ENCODE measurements around the gene MTG1.

The MTG1 gene

DNA sequence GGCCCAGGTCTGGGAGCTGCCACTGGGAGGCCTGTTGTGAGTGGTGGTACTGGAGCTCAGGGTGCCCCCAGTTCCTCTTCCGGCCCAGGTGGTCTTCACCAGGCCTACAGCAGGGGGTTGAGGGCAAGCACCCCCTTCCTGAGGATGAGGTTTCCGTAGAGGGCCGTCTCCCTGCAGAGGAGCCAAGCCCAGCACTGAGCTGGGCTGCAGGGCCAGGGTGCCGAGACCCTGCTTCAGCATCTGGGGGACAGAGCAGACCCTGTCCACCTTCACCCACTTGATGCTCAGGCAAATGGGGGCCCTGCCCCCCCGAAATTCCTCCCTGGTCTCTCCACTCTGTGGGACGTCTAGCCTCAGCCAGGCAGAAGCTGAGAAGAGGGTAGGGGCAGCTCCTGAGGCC is 38.7 kb upstream of the MTG1 start:
- POLR2A ChIA-PET = no interaction called here
- no peak overlapping the region for H3K27ac ChIP-seq (ENCODE audit: insufficient read depth in 1 of 2, low read depth in 1 of 2, low read length in 2 of 2, poor library complexity in 1 of 2, severe bottlenecking in 2 of 2)
- H3K4me1 ChIP-seq (ENCODE audit: control extremely low read depth in 1 of 4, control insufficient read depth in 4 of 4, insufficient read depth in 4 of 4, low read length in 3 of 4) = peaks cover 0 to 14% (median 12%) of the 10 kb centered on the region in 4 experiments
- 93% methylated on average over 6 of the region's 6 CpGs for WGBS (ENCODE audit: insufficient coverage)
- no peaks in the 10 kb centered on the region for H3K9me3 ChIP-seq (ENCODE audit: control extremely low read depth in 1 of 5, control insufficient read depth in 4 of 5, insufficient read depth in 2 of 5, low read depth in 1 of 5, low read length in 4 of 5)
- no peak overlapping the region for H3K4me3 ChIP-seq (ENCODE audit: control insufficient read depth in 1 of 7, extremely low read depth in 1 of 7, insufficient read depth in 4 of 7, low read depth in 2 of 7, low read length in 6 of 7)
- DNase-seq = no peak
- CTCF ChIA-PET = interaction anchor here (0.8 to 1.8 kb wide), 4 partner anchors 10 to 68 kb away, joined by 3 to 4 read pairs (median 3); no protein-coding TSS in a partner anchor
- H3K36me3 ChIP-seq (ENCODE audit: control insufficient read depth in 4 of 4, insufficient read depth in 4 of 4, low read length in 3 of 4) = no peaks in the 10 kb centered on the region
- peaks cover 0 to 7% (median 2%) of the 10 kb centered on the region in 5 experiments for H3K27me3 ChIP-seq (replicated peaks in 2 of 5; ENCODE audit: control insufficient read depth in 4 of 5, insufficient read depth in 5 of 5, low read length in 4 of 5)

DNA sequence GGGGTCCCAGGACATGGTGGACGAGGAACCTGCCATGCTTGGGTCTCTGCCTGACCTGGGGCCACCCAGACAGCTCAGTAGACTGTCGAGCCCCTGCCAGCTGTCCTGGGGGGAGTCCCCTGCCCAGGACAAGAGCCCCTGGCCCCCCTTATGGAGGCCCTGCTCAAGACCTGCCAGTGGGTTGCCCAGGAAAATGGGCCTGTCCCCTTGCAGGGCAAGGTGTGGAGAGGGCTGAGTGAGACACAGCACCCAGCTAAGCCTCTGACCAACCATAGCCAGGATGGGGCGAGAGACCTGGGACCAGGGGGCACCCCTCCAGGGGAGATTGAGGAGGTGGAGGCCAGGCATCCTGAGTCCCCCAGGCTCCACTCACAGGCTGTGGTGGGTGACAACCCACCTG is 38.0 kb upstream of the MTG1 start:
- Histone ChIP-seq H3K27me3 (replicated peaks in 2 of 5; ENCODE audit: control insufficient read depth in 4 of 5, insufficient read depth in 5 of 5, low read length in 4 of 5) (peaks cover 0 to 2% (median 0%) of the 10 kb centered on the region in 5 experiments), H3K4me1 (ENCODE audit: control extremely low read depth in 1 of 4, control insufficient read depth in 4 of 4, insufficient read depth in 4 of 4, low read length in 3 of 4) (peaks cover 0 to 14% (median 12%) of the 10 kb centered on the region in 4 experiments), H3K4me3 (ENCODE audit: control insufficient read depth in 1 of 7, extremely low read depth in 1 of 7, insufficient read depth in 4 of 7, low read depth in 2 of 7, low read length in 6 of 7) (no peak overlapping the region), H3K9me3 (ENCODE audit: control extremely low read depth in 1 of 5, control insufficient read depth in 4 of 5, insufficient read depth in 2 of 5, low read depth in 1 of 5, low read length in 4 of 5) (no peaks in the 10 kb centered on the region), H3K36me3 (ENCODE audit: control insufficient read depth in 4 of 4, insufficient read depth in 4 of 4, low read length in 3 of 4) (no peaks in the 10 kb centered on the region), H3K27ac (ENCODE audit: insufficient read depth in 1 of 2, low read depth in 1 of 2, low read length in 2 of 2, poor library complexity in 1 of 2, severe bottlenecking in 2 of 2) (no peak overlapping the region)
- 100% methylated on average over 1 of the region's 3 CpGs for WGBS (ENCODE audit: insufficient coverage)
- no peak for DNase-seq
- CTCF ChIA-PET = interaction anchor here (0.7 to 1.8 kb wide), 4 partner anchors 21 to 40 kb away, joined by 3 to 4 read pairs (median 4); no protein-coding TSS in a partner anchor
- POLR2A ChIA-PET = no interaction called here

DNA sequence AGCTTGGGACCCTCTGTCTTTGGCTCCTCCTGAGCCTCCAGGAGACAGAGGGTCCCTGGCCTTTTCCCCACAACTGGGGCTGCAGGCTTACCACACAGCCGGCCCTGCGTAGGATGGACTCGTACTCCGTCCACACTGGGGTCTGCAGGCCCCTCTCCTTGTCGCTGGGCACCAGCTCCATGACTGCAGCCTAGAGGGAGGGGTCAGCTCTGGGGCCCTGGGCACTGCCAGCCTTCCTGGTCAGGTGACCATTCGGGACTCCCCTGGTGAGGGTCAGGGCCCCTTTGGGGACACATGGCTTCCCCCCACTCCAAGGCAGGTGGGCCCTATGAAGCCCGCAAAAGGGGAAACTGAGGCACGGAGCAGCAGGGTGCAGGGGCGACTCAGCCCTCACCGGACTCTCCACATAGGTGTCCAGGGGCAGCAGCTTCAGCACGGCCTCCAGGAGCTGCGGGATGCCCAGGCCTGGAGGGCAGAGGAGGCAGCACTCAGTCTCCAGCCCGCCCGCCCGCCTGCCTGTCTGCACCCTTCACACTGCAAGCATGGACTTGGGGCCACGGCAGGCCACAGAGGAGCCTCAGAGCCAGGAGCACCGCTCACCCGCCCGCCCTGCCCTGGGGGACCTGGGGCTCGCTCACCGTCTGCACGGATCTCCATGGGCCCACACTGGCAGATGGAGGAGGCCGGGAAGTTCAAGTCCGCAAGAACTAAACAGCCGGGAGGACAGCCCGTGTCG is 37.2 kb upstream of the MTG1 start:
- H3K27me3 ChIP-seq (replicated peaks in 2 of 5; ENCODE audit: control insufficient read depth in 4 of 5, insufficient read depth in 5 of 5, low read length in 4 of 5) = no peaks in the 10 kb centered on the region
- H3K36me3 ChIP-seq (ENCODE audit: control insufficient read depth in 4 of 4, insufficient read depth in 4 of 4, low read length in 3 of 4) = no peaks in the 10 kb centered on the region
- peaks cover 0 to 14% (median 12%) of the 10 kb centered on the region in 4 experiments for H3K4me1 ChIP-seq (ENCODE audit: control extremely low read depth in 1 of 4, control insufficient read depth in 4 of 4, insufficient read depth in 4 of 4, low read length in 3 of 4)
- ChIA-PET POLR2A (interaction anchor here (1.0 kb wide), 1 partner anchor 20 kb away, joined by 6 read pairs; the partner anchor contains the start of gene CALY), CTCF (interaction anchor here (0.7 to 1.8 kb wide), 5 partner anchors 12 to 41 kb away, joined by 3 to 4 read pairs (median 3); no protein-coding TSS in a partner anchor)
- no peak overlapping the region for H3K27ac ChIP-seq (ENCODE audit: insufficient read depth in 1 of 2, low read depth in 1 of 2, low read length in 2 of 2, poor library complexity in 1 of 2, severe bottlenecking in 2 of 2)
- peak overlapping the region; percentile 39 to 74 (median 67) for H3K4me3 ChIP-seq (ENCODE audit: control insufficient read depth in 1 of 7, extremely low read depth in 1 of 7, insufficient read depth in 4 of 7, low read depth in 2 of 7, low read length in 6 of 7)
- DNase-seq = no peak
- no peaks in the 10 kb centered on the region for H3K9me3 ChIP-seq (ENCODE audit: control extremely low read depth in 1 of 5, control insufficient read depth in 4 of 5, insufficient read depth in 2 of 5, low read depth in 1 of 5, low read length in 4 of 5)
- 43% methylated on average over 20 of the region's 27 CpGs for WGBS (ENCODE audit: insufficient coverage)

DNA sequence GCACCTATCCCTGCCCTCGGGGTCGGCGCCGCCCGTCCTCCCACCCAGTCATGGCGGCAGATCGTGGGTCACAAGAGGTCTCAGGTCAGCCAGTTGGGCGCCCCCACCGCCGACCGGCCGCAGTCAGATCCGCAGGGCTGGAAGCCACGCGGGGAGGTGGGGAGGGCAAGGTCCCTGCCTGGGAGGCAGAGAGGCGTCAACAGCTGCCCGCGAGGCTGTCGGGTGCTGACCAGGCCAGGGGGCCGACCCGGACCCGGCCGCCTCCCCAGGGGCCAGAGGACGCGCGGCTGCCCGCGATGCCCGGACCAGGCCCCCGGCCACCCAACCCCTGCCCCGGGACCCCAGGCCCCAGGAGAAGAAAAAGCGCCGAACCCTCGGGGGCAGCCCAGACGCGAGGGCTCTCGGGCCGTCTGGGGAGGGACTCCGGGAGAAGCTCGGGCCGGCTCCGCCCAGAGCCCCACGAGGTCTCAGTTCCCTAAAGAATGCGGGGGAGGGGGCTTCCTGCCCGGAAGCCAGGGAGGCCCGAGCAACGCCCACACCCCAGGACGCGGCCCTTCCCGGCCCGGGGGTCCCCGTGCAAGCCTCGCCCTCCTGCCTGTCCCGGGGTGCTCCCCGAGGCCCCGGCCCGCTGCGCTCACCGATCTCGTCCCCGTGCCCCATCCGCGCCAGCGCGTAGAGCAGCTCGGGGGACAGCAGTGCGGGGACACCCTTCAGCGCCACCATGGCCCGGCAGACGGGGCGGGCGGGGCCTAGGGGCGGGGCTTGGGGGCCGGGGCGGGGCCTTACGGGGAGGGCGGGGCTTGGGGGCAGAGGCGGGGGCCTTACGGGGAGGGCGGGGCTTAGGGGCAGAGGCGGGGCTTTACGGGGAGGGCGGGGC is 36.4 kb upstream of the MTG1 start, which contains the start of gene FUOM:
FUOM (minus strand) TSS at position 735 of the 877 bp plus-strand sequence; CDS start at position 723, 12 bp downstream.
- POLR2A ChIA-PET = interaction anchor here (1.0 kb wide), 1 partner anchor 21 kb away, joined by 6 read pairs; the partner anchor contains the start of gene CALY
- under 1% methylated on average over 56 of the region's 83 CpGs for WGBS (ENCODE audit: insufficient coverage)
- Histone ChIP-seq H3K9me3 (ENCODE audit: control extremely low read depth in 1 of 5, control insufficient read depth in 4 of 5, insufficient read depth in 2 of 5, low read depth in 1 of 5, low read length in 4 of 5) (no peaks in the 10 kb centered on the region), H3K27me3 (replicated peaks in 2 of 5; ENCODE audit: control insufficient read depth in 4 of 5, insufficient read depth in 5 of 5, low read length in 4 of 5) (no peaks in the 10 kb centered on the region), H3K36me3 (ENCODE audit: control insufficient read depth in 4 of 4, insufficient read depth in 4 of 4, low read length in 3 of 4) (peaks cover 0 to 7% (median 3%) of the 10 kb centered on the region in 4 experiments), H3K4me3 (ENCODE audit: control insufficient read depth in 1 of 7, extremely low read depth in 1 of 7, insufficient read depth in 4 of 7, low read depth in 2 of 7, low read length in 6 of 7) (peak within 1 kb of the TSS; percentile 39 to 74 (median 67)), H3K4me1 (ENCODE audit: control extremely low read depth in 1 of 4, control insufficient read depth in 4 of 4, insufficient read depth in 4 of 4, low read length in 3 of 4) (peaks cover 0 to 14% (median 12%) of the 10 kb centered on the region in 4 experiments), H3K27ac (ENCODE audit: insufficient read depth in 1 of 2, low read depth in 1 of 2, low read length in 2 of 2, poor library complexity in 1 of 2, severe bottlenecking in 2 of 2) (no peak within 1 kb of the TSS)
- CTCF ChIA-PET = interaction anchor here (1.2 to 1.8 kb wide), 4 partner anchors 13 to 28 kb away, joined by 3 to 4 read pairs (median 4); no protein-coding TSS in a partner anchor
- peak; percentile 72 to 87 (median 83) for DNase-seq

DNA sequence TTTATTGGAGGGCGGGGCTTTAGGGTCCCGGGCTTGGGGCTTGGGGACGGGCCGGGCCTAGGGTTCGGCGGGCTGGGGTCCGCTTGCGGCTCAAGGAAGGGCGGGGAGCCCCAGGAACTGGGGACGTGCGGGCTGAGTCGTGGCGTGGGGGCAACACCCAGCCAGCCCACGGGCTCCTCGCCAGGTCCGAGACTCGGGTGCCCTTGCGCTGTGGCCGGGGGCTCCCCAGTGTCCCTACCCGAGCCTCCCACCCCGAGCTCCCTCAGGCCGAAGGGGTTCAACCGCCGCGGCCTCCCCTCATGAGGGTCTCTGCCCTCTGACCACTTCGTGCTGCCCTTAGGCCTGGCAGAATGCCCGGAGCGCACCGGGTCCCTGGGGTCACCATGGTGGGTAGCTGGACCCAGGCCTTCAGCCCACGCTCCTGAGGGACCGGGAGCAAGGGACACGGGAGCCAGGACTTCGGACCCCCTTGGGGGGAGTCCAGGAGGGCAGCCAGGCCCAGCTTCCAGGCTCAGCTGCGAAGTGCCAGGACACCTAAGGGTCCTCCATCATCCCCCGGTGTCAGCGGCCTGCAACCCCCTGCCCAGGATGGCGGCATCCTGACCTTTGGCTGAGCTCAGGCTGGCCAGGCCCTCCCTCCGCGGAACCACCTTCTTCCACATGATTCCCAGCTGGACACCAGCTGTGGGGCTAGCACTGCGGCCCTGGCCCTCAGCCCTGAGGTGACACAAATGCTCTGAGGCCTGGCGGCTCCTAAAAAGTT is 35.6 kb upstream of the MTG1 start:
- peaks cover 0 to 14% (median 12%) of the 10 kb centered on the region in 4 experiments for H3K4me1 ChIP-seq (ENCODE audit: control extremely low read depth in 1 of 4, control insufficient read depth in 4 of 4, insufficient read depth in 4 of 4, low read length in 3 of 4)
- H3K27me3 ChIP-seq (replicated peaks in 2 of 5; ENCODE audit: control insufficient read depth in 4 of 5, insufficient read depth in 5 of 5, low read length in 4 of 5) = no peaks in the 10 kb centered on the region
- no peak for DNase-seq
- POLR2A ChIA-PET = interaction anchor here (1.0 kb wide), 1 partner anchor 22 kb away, joined by 6 read pairs; the partner anchor contains the start of gene CALY
- H3K36me3 ChIP-seq (ENCODE audit: control insufficient read depth in 4 of 4, insufficient read depth in 4 of 4, low read length in 3 of 4) = peaks cover 0 to 14% (median 7%) of the 10 kb centered on the region in 4 experiments
- no peak overlapping the region for H3K27ac ChIP-seq (ENCODE audit: insufficient read depth in 1 of 2, low read depth in 1 of 2, low read length in 2 of 2, poor library complexity in 1 of 2, severe bottlenecking in 2 of 2)
- CTCF ChIA-PET = interaction anchor here (1.2 kb wide), 1 partner anchor 29 kb away, joined by 4 read pairs; no protein-coding TSS in a partner anchor
- 88% methylated on average over 27 of the region's 41 CpGs for WGBS (ENCODE audit: insufficient coverage)
- H3K4me3 ChIP-seq (ENCODE audit: control insufficient read depth in 1 of 7, extremely low read depth in 1 of 7, insufficient read depth in 4 of 7, low read depth in 2 of 7, low read length in 6 of 7) = no peak overlapping the region
- H3K9me3 ChIP-seq (ENCODE audit: control extremely low read depth in 1 of 5, control insufficient read depth in 4 of 5, insufficient read depth in 2 of 5, low read depth in 1 of 5, low read length in 4 of 5) = no peaks in the 10 kb centered on the region

DNA sequence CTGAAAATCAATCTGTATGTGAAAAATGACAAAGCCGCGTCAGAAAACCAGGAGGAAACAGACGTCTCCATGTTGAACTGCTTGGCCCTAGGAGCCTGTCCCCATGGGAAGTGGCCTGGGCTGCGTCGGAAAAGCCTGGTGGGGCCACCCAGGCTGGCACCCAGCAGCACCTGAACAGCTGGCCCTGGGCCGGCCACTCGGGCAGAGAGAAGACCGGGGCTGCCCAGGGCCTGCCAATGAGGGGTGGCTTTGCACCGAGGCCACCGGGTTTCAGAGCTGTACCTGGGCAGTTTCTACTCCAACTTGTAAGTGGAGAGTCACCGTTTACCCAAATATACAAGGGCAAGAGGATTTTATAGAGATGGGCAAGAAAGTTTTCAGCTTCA is 35.0 kb upstream of the MTG1 start:
- peaks cover 0 to 14% (median 12%) of the 10 kb centered on the region in 4 experiments for H3K4me1 ChIP-seq (ENCODE audit: control extremely low read depth in 1 of 4, control insufficient read depth in 4 of 4, insufficient read depth in 4 of 4, low read length in 3 of 4)
- H3K9me3 ChIP-seq (ENCODE audit: control extremely low read depth in 1 of 5, control insufficient read depth in 4 of 5, insufficient read depth in 2 of 5, low read depth in 1 of 5, low read length in 4 of 5) = no peaks in the 10 kb centered on the region
- no peaks in the 10 kb centered on the region for H3K27me3 ChIP-seq (replicated peaks in 2 of 5; ENCODE audit: control insufficient read depth in 4 of 5, insufficient read depth in 5 of 5, low read length in 4 of 5)
- 85% methylated on average over 11 of the region's 11 CpGs for WGBS (ENCODE audit: insufficient coverage)
- no peak overlapping the region for H3K4me3 ChIP-seq (ENCODE audit: control insufficient read depth in 1 of 7, extremely low read depth in 1 of 7, insufficient read depth in 4 of 7, low read depth in 2 of 7, low read length in 6 of 7)
- ChIA-PET POLR2A (no interaction called here), CTCF (interaction anchor here (1.2 kb wide), 1 partner anchor 29 kb away, joined by 4 read pairs; no protein-coding TSS in a partner anchor)
- no peak overlapping the region for H3K27ac ChIP-seq (ENCODE audit: insufficient read depth in 1 of 2, low read depth in 1 of 2, low read length in 2 of 2, poor library complexity in 1 of 2, severe bottlenecking in 2 of 2)
- peaks cover 0 to 14% (median 7%) of the 10 kb centered on the region in 4 experiments for H3K36me3 ChIP-seq (ENCODE audit: control insufficient read depth in 4 of 4, insufficient read depth in 4 of 4, low read length in 3 of 4)
- DNase-seq = no peak

Measured in common myeloid progenitor, CD34-positive (primary cell).